ENCODE data around the gene BZW2.

GRCh38 chr7:16754856-16755317 lies 108.9 kb downstream of the BZW2 start:
- no peak for TF ChIP-seq SP1 (IDR thresholded peaks at IDR 0.05)
- no peak for TF ChIP-seq SP1 (CRISPR knock-in tag; IDR thresholded peaks at IDR 0.05)
- TF ChIP-seq ARID2 (CRISPR knock-in tag; IDR thresholded peaks at IDR 0.05; ENCODE audit: borderline replicate concordance) = no peak
